GM23338 (cell line): ENCODE measurements around the gene ADAMTSL2. TPM values are rescaled to one million over a fixed set of nuclear protein-coding genes. Genes with fewer than 3 reads are reported as not detected.

Source experiments
- ATAC-seq: fragments of 200-7000 bp; cut with Tn5 transposase; 3 replicates; pipeline ENCODE4 v1.9.1; 2020
- DNase-seq: peaks from one replicate; pipeline ENCODE4 v3.0.0-alpha.2; 2015; ENCODE audit warnings: low spot score
- H2AFZ ChIP-seq: fragments of 200-600 bp; sonication (generic); 2 replicates; pipeline ENCODE4 v1.8.0; 2016; ENCODE audit warnings: antibody characterized with exemption, mild to moderate bottlenecking, moderate library complexity
- H3F3A ChIP-seq: fragments of 200-600 bp; sonication (generic); replicated peaks from 2 replicates; pipeline ENCODE4 v1.8.0; 2017; ENCODE audit warnings: antibody characterized with exemption, mixed run types, low read depth
- H3K27ac ChIP-seq: fragments of 200-600 bp; sonication (generic); 2 replicates; pipeline ENCODE4 v1.6.1; 2016; ENCODE audit warnings: low read depth
- H3K27me3 ChIP-seq: fragments of 200-600 bp; sonication (generic); 2 replicates; pipeline ENCODE4 v1.8.0; 2016; ENCODE audit warnings: mild to moderate bottlenecking, mixed run types, moderate library complexity; ENCODE audit not compliant: insufficient read depth
- H3K36me3 ChIP-seq: fragments of 200-600 bp; sonication (generic); 2 replicates; pipeline ENCODE4 v1.8.0; 2016; ENCODE audit warnings: mild to moderate bottlenecking; ENCODE audit not compliant: insufficient read depth
- H3K4me1 ChIP-seq: fragments of 200-600 bp; sonication (generic); 2 replicates; pipeline ENCODE4 v1.8.0; 2016; ENCODE audit warnings: mild to moderate bottlenecking, moderate library complexity; ENCODE audit not compliant: insufficient read depth
- H3K4me2 ChIP-seq: fragments of 200-600 bp; sonication (generic); 2 replicates; pipeline ENCODE4 v1.7.1; 2017; ENCODE audit warnings: mixed run types
- H3K4me3 ChIP-seq: fragments of 200-600 bp; sonication (generic); 2 replicates; pipeline ENCODE4 v1.6.1; 2016; ENCODE audit warnings: mixed run types
- H3K79me2 ChIP-seq: fragments of 200-600 bp; sonication (generic); replicated peaks from 2 replicates; pipeline ENCODE4 v1.8.0; 2017; ENCODE audit warnings: mild to moderate bottlenecking; ENCODE audit not compliant: insufficient read depth
- H3K9me2 ChIP-seq: fragments of 200-600 bp; sonication (generic); 2 replicates; pipeline ENCODE4 v1.8.0; 2017; ENCODE audit not compliant: insufficient read depth
- H4K20me1 ChIP-seq: fragments of 200-600 bp; sonication (generic); replicated peaks from 2 replicates; pipeline ENCODE4 v1.8.0; 2017; ENCODE audit warnings: mild to moderate bottlenecking; ENCODE audit not compliant: insufficient read depth
- H3K27ac Mint-ChIP-seq: 2 replicates; pipeline ENCODE4 v1.8.0; 2020; ENCODE audit warnings: inconsistent platforms, mild to moderate bottlenecking, moderate library complexity, mixed read lengths
- H3K27me3 Mint-ChIP-seq: 3 replicates; pipeline ENCODE4 v1.8.0; 2022; ENCODE audit warnings: low read depth, mild to moderate bottlenecking, moderate library complexity, mixed read lengths, inconsistent platforms; ENCODE audit not compliant: insufficient read depth, poor library complexity
- H3K36me3 Mint-ChIP-seq: 3 replicates; pipeline ENCODE4 v1.8.0; 2021; ENCODE audit warnings: low read depth, mild to moderate bottlenecking, inconsistent platforms, moderate library complexity, mixed read lengths
- H3K4me1 Mint-ChIP-seq: 3 replicates; pipeline ENCODE4 v1.8.0; 2020; ENCODE audit warnings: mild to moderate bottlenecking, inconsistent platforms, mixed read lengths
- H3K4me3 Mint-ChIP-seq: 3 replicates; pipeline ENCODE4 v1.8.0; 2021; ENCODE audit warnings: moderate library complexity, mild to moderate bottlenecking, inconsistent platforms, mixed read lengths
- H3K9me3 Mint-ChIP-seq: 3 replicates; pipeline ENCODE4 v1.8.0; 2020; ENCODE audit warnings: moderate library complexity, mild to moderate bottlenecking, inconsistent platforms, mixed read lengths
- CREB1 ChIP-seq: fragments of 250-450 bp; sonication (Bioruptor Pico); IDR thresholded peaks from 2 replicates; pipeline ENCODE4 v1.5.0; 2020; ENCODE audit warnings: low read depth, mild to moderate bottlenecking, moderate library complexity
- CTCF ChIP-seq, 2 experiments: fragments of 200-600 bp in 1 of 2; sonication (generic) in 1 of 2; conservative IDR thresholded peaks; 2 replicates each; pipeline versions ENCODE4 v1.5.1 to v1.6.1; 2016 to 2017; ENCODE audit warnings: antibody characterized with exemption in 2 of 2, low read depth in 2 of 2, mild to moderate bottlenecking in 2 of 2, moderate library complexity in 1 of 2
- ETS1 ChIP-seq: IDR thresholded peaks from 2 replicates; pipeline ENCODE4 v1.6.1; 2016; ENCODE audit warnings: antibody characterized with exemption
- EZH2 ChIP-seq: fragments of 200-600 bp; sonication (generic); IDR thresholded peaks from one replicate; pipeline ENCODE4 v1.8.0; 2017; ENCODE audit warnings: antibody characterized with exemption, mild to moderate bottlenecking, low read depth; ENCODE audit not compliant: unreplicated experiment
- EZH2phosphoT487 ChIP-seq: fragments of 200-600 bp; sonication (generic); IDR thresholded peaks from one replicate; pipeline ENCODE4 v1.8.1; 2018; ENCODE audit warnings: antibody characterized with exemption; ENCODE audit not compliant: unreplicated experiment
- JUNB ChIP-seq: IDR thresholded peaks from one replicate; pipeline ENCODE4 v1.6.1; 2016; ENCODE audit warnings: antibody characterized with exemption; ENCODE audit not compliant: unreplicated experiment
- NANOG ChIP-seq: IDR thresholded peaks from 2 replicates; pipeline ENCODE4 v1.6.1; 2016; ENCODE audit warnings: antibody characterized with exemption, borderline replicate concordance
- POLR2AphosphoS5 ChIP-seq: IDR thresholded peaks from 2 replicates; pipeline ENCODE4 v1.6.1; 2016; ENCODE audit warnings: antibody characterized with exemption, low read depth
- STAT1 ChIP-seq: IDR thresholded peaks from one replicate; pipeline ENCODE4 v1.6.1; 2016; ENCODE audit warnings: antibody characterized with exemption; ENCODE audit not compliant: unreplicated experiment
- ZNF114 ChIP-seq: fragments of 250-450 bp; sonication (Bioruptor Pico); IDR thresholded peaks from 2 replicates; pipeline ENCODE4 v1.5.0; 2020; ENCODE audit warnings: mild to moderate bottlenecking, moderate library complexity
- ZNF331 ChIP-seq: fragments of 250-450 bp; sonication (Bioruptor Pico); IDR thresholded peaks from 2 replicates; pipeline ENCODE4 v1.5.0; 2020; ENCODE audit warnings: low read depth, mild to moderate bottlenecking, moderate library complexity
- polyA plus RNA-seq: library from polyadenylated mRNA; unstranded; fragments of >200 nt; fragmentation: Nextera tagmentation; extraction: Ambion mirVana; gene quantifications from 2 replicates; pipeline ENCODE4 v1.2.1, GENCODE V29; 2016
- total RNA-seq: library from RNA; depleted of rRNA; stranded (reverse); fragments of >200 nt; shearing (Covaris generic); gene quantifications from 2 replicates; pipeline ENCODE4 v1.2.3, GENCODE V29; 2014
- TF ChIP-seq, protein P1 (sequence below): fragments of 250-450 bp; sonication (Bioruptor Pico); IDR thresholded peaks from 2 replicates; pipeline ENCODE4 v1.5.0; 2020; ENCODE audit warnings: mild to moderate bottlenecking, moderate library complexity
- TF ChIP-seq, protein P2 (sequence below): IDR thresholded peaks from one replicate; pipeline ENCODE4 v1.6.1; 2018; ENCODE audit warnings: antibody characterized with exemption; ENCODE audit not compliant: unreplicated experiment

Gene ADAMTSL2
- total and polyA plus RNA-seq, 2 experiments from 2014 or later = 0.15 to 0.66 TPM

DNA sequence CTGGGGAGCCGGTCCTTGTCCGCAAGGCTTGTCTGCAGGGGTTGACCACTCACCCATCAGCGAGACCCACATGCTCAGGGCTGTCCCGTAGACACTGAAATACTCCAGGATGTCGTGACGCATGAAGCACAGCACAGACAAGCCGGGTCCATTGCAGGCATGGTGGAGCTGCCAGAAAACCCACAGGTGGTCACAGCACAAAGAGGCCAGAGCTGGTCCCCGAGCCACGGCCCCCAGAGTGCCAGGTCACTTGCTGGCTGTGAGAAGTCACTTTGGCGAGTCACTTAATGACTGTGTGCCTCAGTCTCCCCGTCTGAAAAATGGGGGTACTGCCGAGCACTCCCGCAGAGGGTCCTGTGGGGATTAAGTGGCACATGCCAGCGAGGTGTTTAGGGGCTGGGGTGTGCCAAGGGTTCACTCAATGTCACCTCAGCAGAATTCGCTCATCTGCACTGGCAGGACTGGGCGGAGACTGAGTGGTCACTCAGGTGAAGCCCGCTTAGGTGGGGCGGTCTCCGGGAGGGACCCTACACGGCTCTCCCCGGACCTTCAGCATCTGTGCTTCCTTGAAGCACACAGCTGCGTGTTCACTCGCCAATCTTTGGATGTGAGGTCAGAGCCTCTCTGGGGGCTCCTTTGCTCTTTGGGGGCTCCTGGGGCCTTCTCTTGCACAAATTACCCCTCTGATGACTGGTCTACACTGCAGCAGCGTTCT, 14.2 kb upstream of the ADAMTSL2 start:
- Histone ChIP-seq H2AFZ (no peak overlapping the region), H3F3A (no peaks in the 10 kb centered on the region), H3K4me2 (no peak overlapping the region), H3K9me2 (no peaks in the 10 kb centered on the region), H3K79me2 (no peaks in the 10 kb centered on the region), H3K27ac (no peak overlapping the region), H3K27me3 (no peaks in the 10 kb centered on the region), H3K4me3 (no peak overlapping the region), H4K20me1 (no peaks in the 10 kb centered on the region), H3K4me1 (no peaks in the 10 kb centered on the region), H3K36me3 (no peaks in the 10 kb centered on the region)
- no peak for ATAC-seq
- no peaks in the 10 kb centered on the region; the same call in 2 of the 3 replicates for H3K36me3 Mint-ChIP-seq
- TF ChIP-seq NANOG (no peak), EZH2phosphoT487 (no peak), POLR2AphosphoS5 (no peak), ZNF331 (no peak), CTCF (conservative IDR thresholded peaks at IDR 0.05; ENCODE audit: low read depth in 2 of 2) (no peak), ETS1 (no peak), CREB1 (no peak), JUNB (no peak), ZNF114 (no peak), EZH2 (no peak), STAT1 (no peak)
- TF ChIP-seq, protein P1, sequence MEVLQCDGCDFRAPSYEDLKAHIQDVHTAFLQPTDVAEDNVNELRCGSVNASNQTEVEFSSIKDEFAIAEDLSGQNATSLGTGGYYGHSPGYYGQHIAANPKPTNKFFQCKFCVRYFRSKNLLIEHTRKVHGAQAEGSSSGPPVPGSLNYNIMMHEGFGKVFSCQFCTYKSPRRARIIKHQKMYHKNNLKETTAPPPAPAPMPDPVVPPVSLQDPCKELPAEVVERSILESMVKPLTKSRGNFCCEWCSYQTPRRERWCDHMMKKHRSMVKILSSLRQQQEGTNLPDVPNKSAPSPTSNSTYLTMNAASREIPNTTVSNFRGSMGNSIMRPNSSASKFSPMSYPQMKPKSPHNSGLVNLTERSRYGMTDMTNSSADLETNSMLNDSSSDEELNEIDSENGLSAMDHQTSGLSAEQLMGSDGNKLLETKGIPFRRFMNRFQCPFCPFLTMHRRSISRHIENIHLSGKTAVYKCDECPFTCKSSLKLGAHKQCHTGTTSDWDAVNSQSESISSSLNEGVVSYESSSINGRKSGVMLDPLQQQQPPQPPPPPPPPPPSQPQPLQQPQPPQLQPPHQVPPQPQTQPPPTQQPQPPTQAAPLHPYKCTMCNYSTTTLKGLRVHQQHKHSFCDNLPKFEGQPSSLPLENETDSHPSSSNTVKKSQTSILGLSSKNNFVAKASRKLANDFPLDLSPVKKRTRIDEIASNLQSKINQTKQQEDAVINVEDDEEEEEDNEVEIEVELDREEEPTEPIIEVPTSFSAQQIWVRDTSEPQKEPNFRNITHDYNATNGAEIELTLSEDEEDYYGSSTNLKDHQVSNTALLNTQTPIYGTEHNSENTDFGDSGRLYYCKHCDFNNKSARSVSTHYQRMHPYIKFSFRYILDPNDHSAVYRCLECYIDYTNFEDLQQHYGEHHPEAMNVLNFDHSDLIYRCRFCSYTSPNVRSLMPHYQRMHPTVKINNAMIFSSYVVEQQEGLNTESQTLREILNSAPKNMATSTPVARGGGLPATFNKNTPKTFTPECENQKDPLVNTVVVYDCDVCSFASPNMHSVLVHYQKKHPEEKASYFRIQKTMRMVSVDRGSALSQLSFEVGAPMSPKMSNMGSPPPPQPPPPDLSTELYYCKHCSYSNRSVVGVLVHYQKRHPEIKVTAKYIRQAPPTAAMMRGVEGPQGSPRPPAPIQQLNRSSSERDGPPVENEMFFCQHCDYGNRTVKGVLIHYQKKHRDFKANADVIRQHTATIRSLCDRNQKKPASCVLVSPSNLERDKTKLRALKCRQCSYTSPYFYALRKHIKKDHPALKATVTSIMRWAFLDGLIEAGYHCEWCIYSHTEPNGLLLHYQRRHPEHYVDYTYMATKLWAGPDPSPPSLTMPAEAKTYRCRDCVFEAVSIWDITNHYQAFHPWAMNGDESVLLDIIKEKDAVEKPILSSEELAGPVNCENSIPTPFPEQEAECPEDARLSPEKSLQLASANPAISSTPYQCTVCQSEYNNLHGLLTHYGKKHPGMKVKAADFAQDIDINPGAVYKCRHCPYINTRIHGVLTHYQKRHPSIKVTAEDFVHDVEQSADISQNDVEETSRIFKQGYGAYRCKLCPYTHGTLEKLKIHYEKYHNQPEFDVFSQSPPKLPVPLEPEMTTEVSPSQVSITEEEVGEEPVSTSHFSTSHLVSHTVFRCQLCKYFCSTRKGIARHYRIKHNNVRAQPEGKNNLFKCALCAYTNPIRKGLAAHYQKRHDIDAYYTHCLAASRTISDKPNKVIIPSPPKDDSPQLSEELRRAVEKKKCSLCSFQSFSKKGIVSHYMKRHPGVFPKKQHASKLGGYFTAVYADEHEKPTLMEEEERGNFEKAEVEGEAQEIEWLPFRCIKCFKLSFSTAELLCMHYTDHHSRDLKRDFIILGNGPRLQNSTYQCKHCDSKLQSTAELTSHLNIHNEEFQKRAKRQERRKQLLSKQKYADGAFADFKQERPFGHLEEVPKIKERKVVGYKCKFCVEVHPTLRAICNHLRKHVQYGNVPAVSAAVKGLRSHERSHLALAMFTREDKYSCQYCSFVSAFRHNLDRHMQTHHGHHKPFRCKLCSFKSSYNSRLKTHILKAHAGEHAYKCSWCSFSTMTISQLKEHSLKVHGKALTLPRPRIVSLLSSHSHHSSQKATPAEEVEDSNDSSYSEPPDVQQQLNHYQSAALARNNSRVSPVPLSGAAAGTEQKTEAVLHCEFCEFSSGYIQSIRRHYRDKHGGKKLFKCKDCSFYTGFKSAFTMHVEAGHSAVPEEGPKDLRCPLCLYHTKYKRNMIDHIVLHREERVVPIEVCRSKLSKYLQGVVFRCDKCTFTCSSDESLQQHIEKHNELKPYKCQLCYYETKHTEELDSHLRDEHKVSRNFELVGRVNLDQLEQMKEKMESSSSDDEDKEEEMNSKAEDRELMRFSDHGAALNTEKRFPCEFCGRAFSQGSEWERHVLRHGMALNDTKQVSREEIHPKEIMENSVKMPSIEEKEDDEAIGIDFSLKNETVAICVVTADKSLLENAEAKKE (CRISPR knock-in tag) = no peak
- TF ChIP-seq, protein P2, sequence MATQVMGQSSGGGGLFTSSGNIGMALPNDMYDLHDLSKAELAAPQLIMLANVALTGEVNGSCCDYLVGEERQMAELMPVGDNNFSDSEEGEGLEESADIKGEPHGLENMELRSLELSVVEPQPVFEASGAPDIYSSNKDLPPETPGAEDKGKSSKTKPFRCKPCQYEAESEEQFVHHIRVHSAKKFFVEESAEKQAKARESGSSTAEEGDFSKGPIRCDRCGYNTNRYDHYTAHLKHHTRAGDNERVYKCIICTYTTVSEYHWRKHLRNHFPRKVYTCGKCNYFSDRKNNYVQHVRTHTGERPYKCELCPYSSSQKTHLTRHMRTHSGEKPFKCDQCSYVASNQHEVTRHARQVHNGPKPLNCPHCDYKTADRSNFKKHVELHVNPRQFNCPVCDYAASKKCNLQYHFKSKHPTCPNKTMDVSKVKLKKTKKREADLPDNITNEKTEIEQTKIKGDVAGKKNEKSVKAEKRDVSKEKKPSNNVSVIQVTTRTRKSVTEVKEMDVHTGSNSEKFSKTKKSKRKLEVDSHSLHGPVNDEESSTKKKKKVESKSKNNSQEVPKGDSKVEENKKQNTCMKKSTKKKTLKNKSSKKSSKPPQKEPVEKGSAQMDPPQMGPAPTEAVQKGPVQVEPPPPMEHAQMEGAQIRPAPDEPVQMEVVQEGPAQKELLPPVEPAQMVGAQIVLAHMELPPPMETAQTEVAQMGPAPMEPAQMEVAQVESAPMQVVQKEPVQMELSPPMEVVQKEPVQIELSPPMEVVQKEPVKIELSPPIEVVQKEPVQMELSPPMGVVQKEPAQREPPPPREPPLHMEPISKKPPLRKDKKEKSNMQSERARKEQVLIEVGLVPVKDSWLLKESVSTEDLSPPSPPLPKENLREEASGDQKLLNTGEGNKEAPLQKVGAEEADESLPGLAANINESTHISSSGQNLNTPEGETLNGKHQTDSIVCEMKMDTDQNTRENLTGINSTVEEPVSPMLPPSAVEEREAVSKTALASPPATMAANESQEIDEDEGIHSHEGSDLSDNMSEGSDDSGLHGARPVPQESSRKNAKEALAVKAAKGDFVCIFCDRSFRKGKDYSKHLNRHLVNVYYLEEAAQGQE = no peak
- DNase-seq = no peak
- H3K9me3 Mint-ChIP-seq = no peaks in the 10 kb centered on the region; the same call in 2 of the 3 replicates
- no peak overlapping the region for H3K4me3 Mint-ChIP-seq
- peaks cover 8% of the 10 kb centered on the region for H3K27me3 Mint-ChIP-seq
- H3K4me1 Mint-ChIP-seq = peaks cover 8% of the 10 kb centered on the region; the same call in 2 of the 3 replicates
- H3K27ac Mint-ChIP-seq = no peak overlapping the region
